ENCODE measurements around the gene HES7. TPM values are rescaled to one million over a fixed set of nuclear protein-coding genes. Genes with fewer than 3 reads are reported as not detected.

The HES7 gene
- total and polyA plus RNA-seq, 11 donors, result 0.17 to 0.76 (median 0.36) TPM; not detected in 5

DNA sequence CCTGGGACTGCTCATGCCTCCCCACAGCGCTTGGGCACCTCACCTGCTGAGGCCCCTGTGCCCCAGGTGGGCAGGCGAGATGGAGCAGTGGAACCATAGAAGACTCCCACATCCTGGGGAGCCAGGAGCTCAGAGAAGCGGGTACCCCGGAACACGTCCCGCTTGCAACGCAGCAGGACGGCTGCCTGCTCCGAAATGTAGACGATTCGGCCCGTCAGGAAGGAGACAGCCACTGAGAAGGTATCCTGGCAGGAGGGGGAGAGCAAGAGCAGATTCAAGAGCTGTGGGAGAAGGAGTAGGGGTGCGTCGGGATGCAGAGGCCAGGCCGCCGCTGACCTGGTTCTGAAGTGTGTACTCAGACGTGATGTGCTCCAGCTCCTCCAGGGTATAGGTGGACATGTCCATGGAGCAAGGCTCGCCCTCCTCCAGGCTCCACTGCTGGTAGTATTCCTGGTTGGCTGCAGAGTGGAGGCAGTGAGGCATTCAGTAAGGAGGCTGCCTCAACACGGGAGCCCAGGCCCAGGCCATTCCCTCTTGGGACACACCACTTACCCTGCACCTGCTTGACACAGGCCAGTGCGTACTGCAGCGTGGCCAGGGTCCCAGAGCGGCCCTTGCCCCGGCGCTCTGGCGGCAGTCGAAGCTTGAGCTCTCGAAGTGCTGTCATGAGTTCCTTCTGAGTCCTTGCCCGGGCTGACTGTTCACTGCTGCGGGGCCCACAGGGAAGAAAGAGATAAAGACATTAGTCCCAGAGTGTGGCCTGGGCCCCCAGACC, 25.7 kb upstream of the HES7 start:
- no peak for ATAC-seq
- Histone ChIP-seq H3K9me3 (no peaks in the 10 kb centered on the region), H3K4me1 (peaks cover 21 to 75% (median 44%) of the 10 kb centered on the region in 12 donors), H3K4me3 (peak overlapping the region in 3 of 12 donors; percentile 86 to 97 (median 95)), H3K27me3 (no peaks in the 10 kb centered on the region), H3K36me3 (peaks cover 6 to 69% (median 63%) of the 10 kb centered on the region in 9 donors), H3K27ac (peak overlapping the region in 10 of 12 donors; percentile 98 to 100 (median 100))
- 80 to 86% (median 85%) methylated on average over 24 to 29 of the region's 29 CpGs for WGBS, 4 donors
- intact Hi-C loops (cut with DNase I), result loop anchor here in 4 of 10 donors (5.0 to 10.0 kb wide), 3 partner anchors 295 to 307 kb away; partner anchors contain the start of genes CYB5D1 (in 1 of the 4), NAA38 (in 1 of the 4) and TMEM88 (in 1 of the 4)
- peak in 1 of 5 donors; percentile 63 for DNase-seq
- no peak for TF ChIP-seq POLR2A (IDR thresholded peaks at IDR 0.05)
- TF ChIP-seq, protein P1, sequence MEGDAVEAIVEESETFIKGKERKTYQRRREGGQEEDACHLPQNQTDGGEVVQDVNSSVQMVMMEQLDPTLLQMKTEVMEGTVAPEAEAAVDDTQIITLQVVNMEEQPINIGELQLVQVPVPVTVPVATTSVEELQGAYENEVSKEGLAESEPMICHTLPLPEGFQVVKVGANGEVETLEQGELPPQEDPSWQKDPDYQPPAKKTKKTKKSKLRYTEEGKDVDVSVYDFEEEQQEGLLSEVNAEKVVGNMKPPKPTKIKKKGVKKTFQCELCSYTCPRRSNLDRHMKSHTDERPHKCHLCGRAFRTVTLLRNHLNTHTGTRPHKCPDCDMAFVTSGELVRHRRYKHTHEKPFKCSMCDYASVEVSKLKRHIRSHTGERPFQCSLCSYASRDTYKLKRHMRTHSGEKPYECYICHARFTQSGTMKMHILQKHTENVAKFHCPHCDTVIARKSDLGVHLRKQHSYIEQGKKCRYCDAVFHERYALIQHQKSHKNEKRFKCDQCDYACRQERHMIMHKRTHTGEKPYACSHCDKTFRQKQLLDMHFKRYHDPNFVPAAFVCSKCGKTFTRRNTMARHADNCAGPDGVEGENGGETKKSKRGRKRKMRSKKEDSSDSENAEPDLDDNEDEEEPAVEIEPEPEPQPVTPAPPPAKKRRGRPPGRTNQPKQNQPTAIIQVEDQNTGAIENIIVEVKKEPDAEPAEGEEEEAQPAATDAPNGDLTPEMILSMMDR (IDR thresholded peaks at IDR 0.05), result no peak

DNA sequence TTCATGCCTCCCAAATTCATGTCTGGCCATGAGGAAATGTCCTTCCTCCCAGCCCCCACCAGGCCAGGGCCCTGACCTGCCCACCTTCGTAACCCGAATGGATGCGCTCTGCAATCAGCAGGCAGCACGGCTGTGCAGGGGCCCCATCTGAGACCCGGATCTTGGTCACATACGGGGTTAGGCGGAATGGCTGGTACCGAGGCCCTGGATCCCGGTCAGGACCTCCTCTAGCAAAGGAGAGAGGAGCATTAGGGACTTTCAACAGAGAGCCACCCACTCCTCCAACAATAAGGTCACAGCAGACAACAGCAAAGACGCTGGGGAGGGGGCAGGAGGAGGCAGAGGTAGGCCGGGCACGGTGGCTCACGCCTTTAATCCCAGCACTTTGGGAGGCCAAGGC, 24.7 kb upstream of the HES7 start:
- DNase-seq, result peak in 1 of 5 donors; percentile 48
- WGBS, 4 donors, result 84 to 92% (median 87%) methylated on average over 13 of the region's 13 CpGs
- no peak for TF ChIP-seq POLR2A (IDR thresholded peaks at IDR 0.05)
- TF ChIP-seq, protein P1 (IDR thresholded peaks at IDR 0.05), result no peak
- intact Hi-C loops (cut with DNase I), result loop anchor here in 1 of 10 donors (10.0 kb wide), 1 partner anchor 304 kb away; no protein-coding TSS in a partner anchor
- Histone ChIP-seq H3K27me3 (no peaks in the 10 kb centered on the region), H3K9me3 (no peaks in the 10 kb centered on the region), H3K27ac (peak overlapping the region in 6 of 12 donors; percentile 7 to 100 (median 44)), H3K4me3 (no peak overlapping the region), H3K4me1 (peaks cover 20 to 76% (median 40%) of the 10 kb centered on the region in 12 donors), H3K36me3 (peaks cover 9 to 80% (median 73%) of the 10 kb centered on the region in 9 donors)
- no peak for ATAC-seq

DNA sequence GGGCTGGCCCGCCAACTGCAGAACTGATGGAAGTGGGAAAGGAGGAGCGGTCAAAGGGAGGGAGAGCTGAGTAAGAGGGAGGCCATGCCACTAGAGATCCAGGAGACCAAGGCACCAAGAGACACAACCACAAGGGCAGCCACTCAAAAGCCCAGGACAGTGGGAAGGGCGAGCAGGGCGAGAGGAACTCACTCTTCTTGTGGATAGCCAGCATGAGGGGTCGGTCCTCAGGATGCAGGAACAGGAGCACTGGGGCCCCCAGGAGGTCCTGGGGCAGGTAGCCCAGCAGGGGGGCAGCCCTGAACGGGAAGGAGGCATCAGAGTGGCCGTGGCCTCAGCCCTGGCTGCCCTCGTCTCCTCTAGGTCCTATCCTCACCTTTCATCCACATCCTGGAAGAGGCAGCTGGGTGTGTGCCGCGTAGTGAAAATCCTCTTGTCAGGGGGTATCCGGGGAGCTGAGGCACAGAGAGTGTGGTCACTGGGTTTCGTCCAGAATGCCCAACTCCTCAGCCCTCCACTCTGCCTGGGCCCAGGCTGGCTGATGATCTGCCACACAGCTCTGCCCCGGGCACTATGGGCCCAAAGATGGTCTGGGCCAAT, 24.0 kb upstream of the HES7 start:
- Histone ChIP-seq H3K27ac (peak overlapping the region in 6 of 12 donors; percentile 17 to 100 (median 44)), H3K36me3 (peaks cover 9 to 80% (median 79%) of the 10 kb centered on the region in 9 donors), H3K9me3 (no peaks in the 10 kb centered on the region), H3K27me3 (no peaks in the 10 kb centered on the region), H3K4me3 (no peak overlapping the region), H3K4me1 (peaks cover 14 to 73% (median 34%) of the 10 kb centered on the region in 12 donors)
- WGBS, 4 donors, result 84 to 92% (median 90%) methylated on average over 13 of the region's 13 CpGs
- no peak for TF ChIP-seq POLR2A (IDR thresholded peaks at IDR 0.05)
- TF ChIP-seq, protein P1 (IDR thresholded peaks at IDR 0.05), result no peak
- intact Hi-C loops (cut with DNase I), result loop anchor here in 1 of 10 donors (10.0 kb wide), 1 partner anchor 303 kb away; no protein-coding TSS in a partner anchor
- ATAC-seq, result no peak
- peak in 1 of 5 donors; percentile 34 for DNase-seq
